Thyroid gland (tissue), 4 donors: ENCODE data around the gene KDF1.

Experiments used
- POLR2A ChIP-seq, 2 donors: fragments of 450-650 bp; IDR thresholded peaks; one replicate each; pipeline ENCODE4 v1.6.1; 2017; ENCODE audit warnings: antibody characterized with exemption in 2 of 2, mild to moderate bottlenecking in 2 of 2, moderate library complexity in 1 of 2
- TF ChIP-seq, protein P1 (sequence below), 6 experiments: fragments of 200-600 bp in 3 of 6; fragments of 450-650 bp in 3 of 6; sonication (generic) in 3 of 6; IDR thresholded peaks; one replicate each; pipeline ENCODE4 v1.5.1; 2016 to 2019; ENCODE audit warnings: antibody characterized with exemption in 6 of 6, mild to moderate bottlenecking in 2 of 6, inconsistent platforms in 1 of 6, moderate library complexity in 1 of 6

- TF ChIP-seq POLR2A (IDR thresholded peaks at IDR 0.05): no peak
- TF ChIP-seq, protein P1, sequence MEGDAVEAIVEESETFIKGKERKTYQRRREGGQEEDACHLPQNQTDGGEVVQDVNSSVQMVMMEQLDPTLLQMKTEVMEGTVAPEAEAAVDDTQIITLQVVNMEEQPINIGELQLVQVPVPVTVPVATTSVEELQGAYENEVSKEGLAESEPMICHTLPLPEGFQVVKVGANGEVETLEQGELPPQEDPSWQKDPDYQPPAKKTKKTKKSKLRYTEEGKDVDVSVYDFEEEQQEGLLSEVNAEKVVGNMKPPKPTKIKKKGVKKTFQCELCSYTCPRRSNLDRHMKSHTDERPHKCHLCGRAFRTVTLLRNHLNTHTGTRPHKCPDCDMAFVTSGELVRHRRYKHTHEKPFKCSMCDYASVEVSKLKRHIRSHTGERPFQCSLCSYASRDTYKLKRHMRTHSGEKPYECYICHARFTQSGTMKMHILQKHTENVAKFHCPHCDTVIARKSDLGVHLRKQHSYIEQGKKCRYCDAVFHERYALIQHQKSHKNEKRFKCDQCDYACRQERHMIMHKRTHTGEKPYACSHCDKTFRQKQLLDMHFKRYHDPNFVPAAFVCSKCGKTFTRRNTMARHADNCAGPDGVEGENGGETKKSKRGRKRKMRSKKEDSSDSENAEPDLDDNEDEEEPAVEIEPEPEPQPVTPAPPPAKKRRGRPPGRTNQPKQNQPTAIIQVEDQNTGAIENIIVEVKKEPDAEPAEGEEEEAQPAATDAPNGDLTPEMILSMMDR (IDR thresholded peaks at IDR 0.05): no peak
Observed at GRCh38 chr1:26913389-26913753, 46.9 kb downstream of the KDF1 start.
